IMR-90 (cell line): ENCODE data around the gene LINC00632. TPM values are rescaled to one million over a fixed set of nuclear protein-coding genes. Genes with fewer than 3 reads are reported as not detected.

Experiments
- ATAC-seq: fragments of 200-7000 bp; cut with Tn5 transposase; 2 replicates; pipeline ENCODE4 v1.9.1; 2020; ENCODE audit warnings: low read depth, mild to moderate bottlenecking, moderate library complexity
- BruUV-seq: library from RNA; stranded (reverse); fragments of 400-500 nt; replicated peaks from 2 replicates; lab custom pipeline; 2021; lab: Mats Ljungman, UMichigan
- CTCF ChIA-PET: fragments of 300-600 bp; formaldehyde crosslinking; extraction: SDS; loops from one replicate; lab custom pipeline; 2021; ENCODE audit warnings: antibody characterized with exemption; lab: Yijun Ruan, JAX
- POLR2A ChIA-PET: fragments of 300-600 bp; sonication (Branson Sonifier 250); formaldehyde crosslinking; loops from one replicate; lab custom pipeline; 2022; ENCODE audit warnings: antibody characterized with exemption; ENCODE audit not compliant: unreplicated experiment; lab: Charles Lee
- DNase-seq: peaks from one replicate; pipeline ENCODE4 v3.0.0; 2013
- H2AFZ ChIP-seq: replicated peaks from 2 replicates; pipeline ENCODE3; 2013; ENCODE audit warnings: low read length, mild to moderate bottlenecking; ENCODE audit not compliant: poor library complexity
- H2AK5ac ChIP-seq: 2 replicates; pipeline ENCODE4 v1.6.1; 2013; ENCODE audit warnings: low read depth, low read length, inconsistent platforms
- H2AK9ac ChIP-seq: replicated peaks from 2 replicates; pipeline ENCODE3; 2013; ENCODE audit warnings: mild to moderate bottlenecking, low read depth, low read length, moderate library complexity; ENCODE audit not compliant: poor library complexity
- H2BK120ac ChIP-seq: 2 replicates; pipeline ENCODE4 v1.6.1; 2013; ENCODE audit warnings: low read depth, low read length, inconsistent platforms
- H2BK15ac ChIP-seq: 3 replicates; pipeline ENCODE4 v1.6.1; 2013; ENCODE audit warnings: low read depth, low read length, inconsistent platforms
- H2BK20ac ChIP-seq: 2 replicates; pipeline ENCODE4 v1.6.1; 2013; ENCODE audit warnings: low read depth, mild to moderate bottlenecking, inconsistent platforms, low read length, moderate library complexity
- H2BK5ac ChIP-seq: 2 replicates; pipeline ENCODE4 v1.6.1; 2013; ENCODE audit warnings: mild to moderate bottlenecking, low read depth, low read length, inconsistent platforms; ENCODE audit not compliant: poor library complexity, severe bottlenecking
- H3K14ac ChIP-seq: replicated peaks from 2 replicates; pipeline ENCODE4 v1.6.1; 2013; ENCODE audit warnings: low read depth, low read length, inconsistent platforms
- H3K18ac ChIP-seq: 2 replicates; pipeline ENCODE4 v1.6.1; 2013; ENCODE audit warnings: low read depth, low read length, control low read depth
- H3K23ac ChIP-seq: 2 replicates; pipeline ENCODE4 v1.6.1; 2013; ENCODE audit warnings: low read depth, low read length, inconsistent platforms
- H3K27ac ChIP-seq: 2 replicates; pipeline ENCODE4 v1.5.1; 2013; ENCODE audit warnings: mild to moderate bottlenecking, control low read depth, low read length; ENCODE audit not compliant: insufficient read depth
- H3K27me3 ChIP-seq: 2 replicates; pipeline ENCODE4 v1.6.1; 2013; ENCODE audit warnings: low read length; ENCODE audit not compliant: control insufficient read depth, insufficient read depth
- H3K36me3 ChIP-seq: 2 replicates; pipeline ENCODE4 v1.6.1; 2013; ENCODE audit warnings: low read length, mixed read lengths; ENCODE audit not compliant: control insufficient read depth, insufficient read depth
- H3K4ac ChIP-seq: 2 replicates; pipeline ENCODE4 v1.6.1; 2013; ENCODE audit warnings: low read depth, low read length, inconsistent platforms
- H3K4me1 ChIP-seq: 2 replicates; pipeline ENCODE4 v1.6.1; 2013; ENCODE audit warnings: low read length, mixed read lengths; ENCODE audit not compliant: control insufficient read depth, insufficient read depth
- H3K4me2 ChIP-seq: 2 replicates; pipeline ENCODE4 v1.6.1; 2013; ENCODE audit warnings: low read depth, mild to moderate bottlenecking, control low read depth, low read length, moderate library complexity
- H3K4me3 ChIP-seq: 2 replicates; pipeline ENCODE4 v1.5.1; 2013; ENCODE audit warnings: low read depth, mild to moderate bottlenecking, control low read depth, low read length, moderate library complexity; ENCODE audit not compliant: insufficient read depth
- H3K56ac ChIP-seq: 2 replicates; pipeline ENCODE4 v1.6.1; 2013; ENCODE audit warnings: low read length, inconsistent platforms; ENCODE audit not compliant: insufficient read depth; ENCODE audit errors: extremely low read depth
- H3K79me1 ChIP-seq, 2 experiments: 2 replicates each; pipeline ENCODE4 v1.6.1; 2013; ENCODE audit warnings: low read length in 2 of 2, inconsistent platforms in 1 of 2, low read depth in 1 of 2
- H3K9ac ChIP-seq: 2 replicates; pipeline ENCODE4 v1.6.1; 2013; ENCODE audit warnings: low read depth, low read length, control low read depth
- H3K9me1 ChIP-seq: 2 replicates; pipeline ENCODE4 v1.6.1; 2013; ENCODE audit warnings: low read length, inconsistent platforms; ENCODE audit not compliant: insufficient read depth
- H3K9me3 ChIP-seq: 2 replicates; pipeline ENCODE4 v1.6.1; 2013; ENCODE audit warnings: low read length; ENCODE audit not compliant: control insufficient read depth, insufficient read depth
- H4K20me1 ChIP-seq: 2 replicates; pipeline ENCODE4 v1.6.1; 2013; ENCODE audit warnings: low read length, inconsistent platforms; ENCODE audit not compliant: insufficient read depth
- H4K5ac ChIP-seq: 2 replicates; pipeline ENCODE4 v1.6.1; 2013; ENCODE audit warnings: mild to moderate bottlenecking, low read depth, low read length, control low read depth
- H4K8ac ChIP-seq, 2 experiments: 2 replicates each; pipeline ENCODE4 v1.6.1; 2013; ENCODE audit warnings: low read depth in 2 of 2, low read length in 2 of 2, control low read depth in 1 of 2, inconsistent platforms in 1 of 2
- H4K91ac ChIP-seq: 2 replicates; pipeline ENCODE4 v1.6.1; 2013; ENCODE audit warnings: low read depth, low read length, inconsistent platforms; ENCODE audit not compliant: insufficient read depth
- CEBPB ChIP-seq: IDR thresholded peaks from 2 replicates; pipeline ENCODE4 v1.6.1; 2012; ENCODE audit warnings: low read depth, low read length, improper control_type of control experiment
- POLR2A ChIP-seq: IDR thresholded peaks from 2 replicates; pipeline ENCODE4 v1.6.1; 2012; ENCODE audit warnings: mild to moderate bottlenecking, low read depth, low read length
- RAD21 ChIP-seq: IDR thresholded peaks from 2 replicates; pipeline ENCODE4 v1.6.1; 2012; ENCODE audit warnings: low read length, improper control_type of control experiment
- WGBS, 2 experiments: methylation state at CpG; one replicate each; pipeline versions ENCODE4 v1.1.5 to v1.1.7; 2013; ENCODE audit warnings: missing lambda C conversion rate in 2 of 2; ENCODE audit not compliant: insufficient read length in 1 of 2; ENCODE audit errors: extremely low coverage in 2 of 2; 5-methylcytosine and 5-hydroxymethylcytosine counted together
- dilution Hi-C: fragments of 300-500 bp; cut with HindIII; formaldehyde crosslinking; loops from one replicate; pipeline ENCODE4 v1.14.3; 2018; ENCODE audit warnings: low sequenced_read_pairs; ENCODE audit not compliant: unreplicated experiment
- in situ Hi-C: fragments of 300-500 bp; cut with MboI; formaldehyde crosslinking; loops from 3 replicates; pipeline ENCODE4 v1.14.3; 2019; ENCODE audit warnings: low sequenced_read_pairs, inconsistent platforms, mixed read lengths
- intact Hi-C: fragments of 100-400 bp; cut with micrococcal nuclease; formaldehyde crosslinking; loops from 2 replicates; pipeline ENCODE4 v1.10.0; 2022
- polyA plus RNA-seq, 3 experiments: library from polyadenylated mRNA; depleted of rRNA; stranded (reverse); fragments of >200 nt; gene quantifications; 2 replicates each; pipeline ENCODE4 v1.2.3, GENCODE V29; 2012; ENCODE audit warnings: low replicate concordance in 1 of 3
- total RNA-seq: library from RNA; depleted of rRNA; stranded (reverse); fragments of >200 nt; gene quantifications from 2 replicates; pipeline ENCODE4 v1.2.3, GENCODE V29; 2012
- TF ChIP-seq, protein P1 (sequence below): fragments of 150-350 bp; IDR thresholded peaks from 2 replicates; pipeline ENCODE4 v1.6.1; 2016; ENCODE audit warnings: low read depth, mild to moderate bottlenecking, low read length, moderate library complexity, borderline replicate concordance
- TF ChIP-seq, protein P2 (sequence below): fragments of 150-350 bp; IDR thresholded peaks from 2 replicates; pipeline ENCODE4 v1.6.1; 2017; ENCODE audit warnings: mild to moderate bottlenecking, antibody characterized with exemption, low read length, low read depth

LINC00632 gene
- total and polyA plus RNA-seq, 2 of the 4 experiments (the other 2 are of a cell fraction): 7.2 to 25.0 TPM

DNA sequence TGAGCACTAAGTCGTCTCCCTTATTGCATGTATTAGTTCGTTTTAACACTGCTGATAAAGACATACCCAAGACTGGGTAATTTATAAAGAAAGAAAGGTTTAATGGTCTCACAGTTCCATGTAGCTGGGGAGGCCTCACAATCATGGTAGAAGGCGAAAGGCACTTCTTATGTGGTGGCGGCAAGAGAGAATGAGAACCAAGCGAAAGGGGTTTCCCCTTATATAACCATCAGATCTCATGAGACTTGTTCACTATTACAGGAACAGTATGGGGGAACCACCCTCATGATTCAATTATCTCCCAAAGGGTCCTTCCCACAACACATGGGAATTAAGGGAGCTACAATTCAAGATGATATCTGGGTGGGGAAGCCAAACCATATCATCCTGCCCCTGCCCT, 85.1 kb downstream of the LINC00632 start:
- TF ChIP-seq CEBPB (no peak), RAD21 (no peak), POLR2A (no peak)
- TF ChIP-seq, protein P1, sequence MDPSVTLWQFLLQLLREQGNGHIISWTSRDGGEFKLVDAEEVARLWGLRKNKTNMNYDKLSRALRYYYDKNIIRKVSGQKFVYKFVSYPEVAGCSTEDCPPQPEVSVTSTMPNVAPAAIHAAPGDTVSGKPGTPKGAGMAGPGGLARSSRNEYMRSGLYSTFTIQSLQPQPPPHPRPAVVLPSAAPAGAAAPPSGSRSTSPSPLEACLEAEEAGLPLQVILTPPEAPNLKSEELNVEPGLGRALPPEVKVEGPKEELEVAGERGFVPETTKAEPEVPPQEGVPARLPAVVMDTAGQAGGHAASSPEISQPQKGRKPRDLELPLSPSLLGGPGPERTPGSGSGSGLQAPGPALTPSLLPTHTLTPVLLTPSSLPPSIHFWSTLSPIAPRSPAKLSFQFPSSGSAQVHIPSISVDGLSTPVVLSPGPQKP: no peak
- TF ChIP-seq, protein P2, sequence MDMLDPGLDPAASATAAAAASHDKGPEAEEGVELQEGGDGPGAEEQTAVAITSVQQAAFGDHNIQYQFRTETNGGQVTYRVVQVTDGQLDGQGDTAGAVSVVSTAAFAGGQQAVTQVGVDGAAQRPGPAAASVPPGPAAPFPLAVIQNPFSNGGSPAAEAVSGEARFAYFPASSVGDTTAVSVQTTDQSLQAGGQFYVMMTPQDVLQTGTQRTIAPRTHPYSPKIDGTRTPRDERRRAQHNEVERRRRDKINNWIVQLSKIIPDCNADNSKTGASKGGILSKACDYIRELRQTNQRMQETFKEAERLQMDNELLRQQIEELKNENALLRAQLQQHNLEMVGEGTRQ: no peak
- Histone ChIP-seq H3K27me3 (no peaks in the 10 kb centered on the region), H2AFZ (no peak overlapping the region), H3K14ac (no peak overlapping the region), H3K4me3 (no peak overlapping the region), H3K4me2 (no peak overlapping the region), H3K56ac (no peak overlapping the region), H2BK15ac (no peak overlapping the region), H2BK5ac (no peak overlapping the region), H3K36me3 (no peaks in the 10 kb centered on the region), H2BK120ac (no peak overlapping the region), H2AK5ac (no peak overlapping the region), H3K23ac (no peak overlapping the region), H3K27ac (no peak overlapping the region), H4K20me1 (no peaks in the 10 kb centered on the region), H3K4me1 (no peaks in the 10 kb centered on the region), H4K8ac (no peak overlapping the region), H4K5ac (no peak overlapping the region), H4K91ac (no peak overlapping the region), H2AK9ac (no peak overlapping the region), H3K9me1 (no peaks in the 10 kb centered on the region), H3K4ac (no peak overlapping the region), H3K9me3 (no peaks in the 10 kb centered on the region), H3K79me1 (no peaks in the 10 kb centered on the region), H3K18ac (no peak overlapping the region), H3K9ac (no peak overlapping the region), H2BK20ac (no peak overlapping the region)
- dilution Hi-C loops: no loop called here
- ChIA-PET CTCF (no interaction called here), POLR2A (no interaction called here)
- ATAC-seq: no peak
- in situ Hi-C loops: no loop called here
- intact Hi-C loops: no loop called here
- no peak for DNase-seq
- BruUV-seq: no TSS peak
- no CpG with 5 or more reads among the region's 5 CpGs for WGBS, 2 experiments
